ENCODE measurements around the gene GALNT7. TPM values are rescaled to one million over a fixed set of nuclear protein-coding genes. Genes with fewer than 3 reads are reported as not detected.
"Not testable (repeated sequence)": the region's sequence is repeated elsewhere in the genome, so short reads cannot be mapped to it uniquely, and the experiment has no call there.

Gene GALNT7
- total RNA-seq, 1 donor from 2014 or later = 7.2 TPM

- intact Hi-C loops (cut with DNase I) = no loop called here
- no peak for DNase-seq (ENCODE audit: low spot score)
Observed at GRCh38 chr4:173189117-173189693, 20.6 kb downstream of the GALNT7 start.

GRCh38 chr4:173191623-173192041 lies 23.0 kb downstream of the GALNT7 start:
- intact Hi-C loops (cut with DNase I) = no loop called here
- no peak for DNase-seq (ENCODE audit: low spot score)

DNA sequence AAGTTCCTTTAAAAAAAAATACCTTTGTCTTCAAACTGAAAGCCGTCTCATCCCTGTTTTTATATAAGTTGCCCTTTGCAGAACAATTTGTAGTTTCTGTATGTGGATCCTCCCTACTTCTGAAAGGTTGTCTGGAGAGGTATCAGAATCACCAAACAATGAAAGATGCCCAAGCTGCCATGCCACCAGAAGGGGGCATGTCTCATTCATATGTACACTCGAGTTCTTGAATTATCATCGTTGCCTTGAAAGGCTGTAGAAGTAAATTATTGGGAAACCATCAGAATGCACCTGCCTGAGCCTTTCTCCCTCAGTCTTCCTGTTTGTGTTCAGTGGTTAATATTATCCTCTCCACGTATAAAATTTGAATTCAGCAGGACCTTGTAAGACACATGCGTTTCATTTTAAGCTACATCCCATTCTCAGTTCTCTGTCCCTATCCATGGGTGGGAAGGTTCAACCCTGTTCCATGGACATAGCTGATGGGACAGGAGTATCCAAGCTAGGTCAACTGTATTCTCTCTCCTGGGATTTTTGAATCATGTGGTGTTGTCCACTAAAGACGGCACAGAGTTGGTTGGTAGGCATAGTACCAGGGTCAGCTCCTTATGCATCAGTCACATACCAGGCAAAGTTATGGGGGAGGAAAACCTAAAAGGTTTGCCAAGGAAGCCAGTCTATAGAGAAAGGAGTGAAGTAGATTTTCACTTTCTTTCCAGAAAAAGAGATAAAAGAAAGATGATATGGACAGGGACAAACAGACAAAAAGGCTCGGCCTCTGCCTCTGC lies 24.0 kb downstream of the GALNT7 start:
- DNase-seq (ENCODE audit: low spot score) = no peak
- intact Hi-C loops (cut with DNase I) = no loop called here

GRCh38 chr4:173194157-173194556 lies 25.5 kb downstream of the GALNT7 start:
- intact Hi-C loops (cut with DNase I) = no loop called here
- no peak for DNase-seq (ENCODE audit: low spot score)

DNA sequence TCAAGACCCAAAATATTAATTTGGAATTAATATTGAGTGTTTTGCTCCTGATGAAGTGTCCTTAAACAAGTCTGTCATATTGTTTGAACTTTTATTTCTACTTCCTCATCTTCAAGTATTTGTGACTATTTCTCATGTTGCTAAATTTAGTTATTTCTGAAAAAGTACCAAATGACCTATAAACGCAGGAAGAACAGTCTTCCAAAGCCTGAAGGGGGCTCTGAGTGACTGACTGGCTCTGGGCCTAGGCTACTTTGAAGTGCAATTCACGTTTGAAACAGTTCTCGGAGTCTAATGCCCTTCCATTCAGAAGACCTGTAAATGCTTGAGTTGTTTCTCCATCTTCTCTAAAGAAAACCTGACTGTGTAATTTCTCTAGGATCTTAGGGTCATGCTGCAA lies 26.5 kb downstream of the GALNT7 start:
- DNase-seq (ENCODE audit: low spot score) = no peak
- intact Hi-C loops (cut with DNase I) = no loop called here

GRCh38 chr4:173199553-173199952 lies 30.9 kb downstream of the GALNT7 start:
- DNase-seq (ENCODE audit: low spot score) = no peak

DNA sequence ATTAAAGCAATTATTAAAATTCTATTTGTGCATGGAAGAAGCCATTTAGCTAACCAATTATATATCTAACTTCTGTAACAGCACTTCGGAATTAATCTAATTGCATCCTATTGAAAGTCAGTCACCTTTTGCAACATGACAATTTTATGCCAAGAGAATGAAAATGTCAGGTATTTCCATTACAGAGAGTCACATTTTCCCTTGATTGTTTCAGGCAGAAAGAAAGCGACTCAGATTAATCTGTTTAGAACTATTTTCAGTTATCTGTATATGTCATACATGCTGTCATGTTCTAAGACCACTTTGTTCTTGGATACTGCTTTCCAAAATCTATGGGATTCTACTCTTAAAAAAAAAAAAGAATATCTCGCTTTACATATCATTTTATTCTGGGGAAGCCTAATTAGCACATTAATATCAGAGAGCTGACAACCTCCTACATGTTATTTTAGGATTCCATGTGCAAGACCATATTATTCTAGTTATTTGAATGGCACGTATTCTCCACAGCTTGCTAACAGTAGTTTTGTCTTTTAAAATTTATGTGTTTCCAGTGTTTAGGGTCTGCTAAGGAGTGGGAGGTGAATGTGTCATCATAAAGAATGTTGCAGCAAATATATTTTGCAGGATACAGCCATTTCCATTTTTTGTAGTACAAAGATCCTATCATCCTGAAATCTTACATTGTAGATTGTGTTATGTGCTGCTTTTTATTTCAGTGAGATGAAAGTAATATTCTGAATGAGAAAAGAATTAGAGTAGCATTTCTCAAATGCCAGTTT lies 31.7 kb downstream of the GALNT7 start:
- no peak for DNase-seq (ENCODE audit: low spot score)
- intact Hi-C loops (cut with DNase I) = no loop called here

More at GRCh38 chr4:173199553-173199952, 30.9 kb downstream of the GALNT7 start:
- intact Hi-C loops (cut with DNase I) = no loop called here

- intact Hi-C loops (cut with DNase I) = no loop called here
- no peak for DNase-seq (ENCODE audit: low spot score)
Observed at GRCh38 chr4:173202395-173202794, 33.8 kb downstream of the GALNT7 start.

DNA sequence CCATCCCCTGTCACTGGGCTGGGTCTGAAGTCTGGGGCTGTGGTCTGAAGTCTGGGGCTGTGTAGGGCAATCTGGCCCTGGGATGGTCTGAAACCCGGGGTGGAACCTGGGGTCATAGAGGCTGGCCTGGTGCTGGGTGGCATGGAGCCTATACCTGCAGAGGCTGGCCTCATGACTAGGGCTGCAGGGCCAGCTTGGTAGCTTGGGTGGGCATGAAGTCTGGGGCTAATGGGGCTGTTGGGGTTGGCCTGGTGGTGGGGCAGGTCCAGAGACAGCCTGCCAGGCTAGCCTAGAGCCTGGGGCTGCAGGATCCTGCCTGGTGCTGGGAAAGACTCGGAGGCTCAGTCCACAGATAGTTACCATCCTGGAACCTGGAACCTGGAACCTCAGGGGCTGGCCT lies 37.0 kb downstream of the GALNT7 start:
- no peak for DNase-seq (ENCODE audit: low spot score)
- intact Hi-C loops (cut with DNase I) = no loop called here

GRCh38 chr4:173208420-173208819 lies 39.8 kb downstream of the GALNT7 start:
- intact Hi-C loops (cut with DNase I) = no loop called here
- no peak for DNase-seq (ENCODE audit: low spot score)

GRCh38 chr4:173211222-173211621 lies 42.6 kb downstream of the GALNT7 start:
- intact Hi-C loops (cut with DNase I) = no loop called here
- DNase-seq (ENCODE audit: low spot score) = no peak

- intact Hi-C loops (cut with DNase I) = no loop called here
- DNase-seq (ENCODE audit: low spot score) = no peak
Observed at GRCh38 chr4:173211838-173212237, 43.2 kb downstream of the GALNT7 start.

DNA sequence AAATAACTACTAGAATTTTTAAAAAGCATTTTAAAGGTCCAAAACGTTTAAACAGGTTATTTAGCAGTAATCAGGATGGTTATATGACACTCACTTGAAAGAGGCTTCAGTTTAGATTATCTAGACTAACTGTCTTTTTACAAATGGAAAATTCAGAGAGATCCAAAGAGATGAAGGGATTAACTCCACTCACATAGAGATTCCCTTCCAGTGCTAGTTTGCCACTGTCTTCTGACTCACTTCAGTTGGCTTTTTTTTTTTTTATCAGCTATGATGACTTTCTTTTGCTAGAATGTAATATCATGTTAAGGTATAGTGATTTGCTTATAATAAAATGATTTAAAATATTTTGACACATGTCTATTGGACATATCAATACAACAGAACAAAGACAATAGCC lies 43.8 kb downstream of the GALNT7 start:
- intact Hi-C loops (cut with DNase I) = no loop called here
- DNase-seq (ENCODE audit: low spot score) = no peak

GRCh38 chr4:173213296-173213695 lies 44.7 kb downstream of the GALNT7 start:
- DNase-seq (ENCODE audit: low spot score) = no peak
- intact Hi-C loops (cut with DNase I) = no loop called here

DNA sequence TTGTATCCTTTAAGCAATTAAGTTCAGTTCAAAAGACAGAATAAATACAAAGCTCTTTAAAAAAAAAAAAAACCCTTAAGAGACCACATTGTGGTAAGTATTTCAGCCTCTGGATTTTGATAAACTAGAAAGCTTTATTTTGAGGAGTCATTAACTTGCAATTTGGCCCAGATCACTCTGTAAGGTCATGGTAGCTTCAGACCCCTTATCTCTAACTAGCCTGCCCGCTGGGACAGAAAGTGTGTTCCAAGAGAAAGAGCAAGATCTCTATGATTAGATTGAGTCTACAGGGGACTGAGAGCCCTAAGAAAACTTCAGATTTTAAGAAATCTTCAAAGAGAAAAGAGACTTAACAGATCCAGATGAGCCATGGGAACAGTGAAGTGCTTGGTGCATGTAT lies 45.6 kb downstream of the GALNT7 start:
- DNase-seq (ENCODE audit: low spot score) = no peak
- intact Hi-C loops (cut with DNase I) = no loop called here

DNA sequence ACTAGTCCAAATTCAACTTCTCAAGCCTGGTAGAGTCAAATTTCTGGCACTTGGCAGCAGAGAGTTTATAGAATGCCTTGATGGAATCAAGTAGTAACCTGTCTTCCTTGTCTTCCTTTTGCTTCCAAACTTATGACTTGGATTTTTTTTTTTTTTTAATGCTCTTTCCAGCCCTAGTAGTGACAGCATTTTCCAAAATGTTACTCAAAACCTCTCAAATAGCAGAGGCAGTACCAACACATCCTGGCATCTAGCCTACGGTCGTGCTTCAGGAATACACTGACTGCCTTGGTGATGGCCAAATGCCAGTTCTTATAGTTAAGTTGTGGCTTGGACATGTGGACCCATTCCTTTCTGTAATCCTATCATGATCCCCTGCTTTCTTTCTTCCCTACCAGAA lies 46.0 kb downstream of the GALNT7 start:
- intact Hi-C loops (cut with DNase I) = no loop called here
- DNase-seq (ENCODE audit: low spot score) = no peak

GRCh38 chr4:173217075-173217474 lies 48.5 kb downstream of the GALNT7 start:
- no peak for DNase-seq (ENCODE audit: low spot score)
- intact Hi-C loops (cut with DNase I) = no loop called here

- no peak for DNase-seq (ENCODE audit: low spot score)
Observed at GRCh38 chr4:173217727-173218126, 49.1 kb downstream of the GALNT7 start.

DNA sequence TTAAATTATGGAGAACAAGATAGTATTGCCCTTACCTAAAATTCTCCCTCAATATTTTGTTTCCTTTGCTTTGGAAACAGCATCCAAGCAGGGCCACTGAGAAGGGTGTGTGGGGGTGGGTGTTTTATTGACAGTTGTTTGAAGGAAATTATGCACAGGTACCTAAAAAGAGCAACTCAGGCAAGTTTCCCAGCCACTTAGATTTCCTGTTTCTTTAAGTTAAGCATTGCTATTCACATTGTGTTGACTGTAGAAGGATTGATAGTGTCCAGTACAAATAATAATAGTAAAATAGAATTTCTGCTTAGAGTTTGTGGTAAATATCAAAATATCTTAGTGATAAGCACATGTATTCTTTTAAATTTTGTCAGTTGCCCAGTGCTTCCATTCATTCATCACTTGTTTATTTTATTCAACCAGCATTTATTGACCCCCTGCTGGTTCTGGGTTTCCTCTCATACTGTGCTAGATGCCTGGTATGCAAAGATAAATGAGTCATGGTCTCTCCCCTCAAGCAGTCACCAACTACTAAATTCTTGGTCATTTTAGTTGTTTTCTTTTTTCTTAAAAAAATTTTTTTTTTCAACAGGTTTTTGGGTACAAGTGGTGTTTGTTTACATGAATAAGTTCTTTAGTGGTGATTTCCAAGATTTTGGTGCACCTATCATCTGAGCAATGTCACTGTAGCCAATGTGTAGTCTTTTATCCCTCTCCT lies 50.0 kb downstream of the GALNT7 start:
- DNase-seq (ENCODE audit: low spot score) = no peak
- intact Hi-C loops (cut with DNase I) = no loop called here

More at GRCh38 chr4:173217727-173218126, 49.1 kb downstream of the GALNT7 start:
- intact Hi-C loops (cut with DNase I) = no loop called here

- intact Hi-C loops (cut with DNase I); DNase-seq (ENCODE audit: low spot score): not testable (repeated sequence)
Observed at GRCh38 chr4:173219126-173219437, 50.5 kb downstream of the GALNT7 start.

All from cardiac septum (tissue), 1 donor.